ENCODE results near the gene POLR3E. TPM values are rescaled to one million over a fixed set of nuclear protein-coding genes. Genes with fewer than 3 reads are reported as not detected.

POLR3E gene
- 92.3 and 97.1 TPM in 2 replicates for total RNA-seq

GRCh38 chr16:22297114-22297870 lies at the start of gene POLR3E:
TSS of gene POLR3E (plus strand) at chr16:22297409. CDS start at chr16:22302969, 5,560 bp downstream.
- intact Hi-C loops (cut with micrococcal nuclease) = loop anchor here (1.0 to 10.0 kb wide), 14 partner anchors 56 to 775 kb away; partner anchors contain the start of genes CDR2, EEF2K, PDZD9 and UQCRC2
- ATAC-seq (ENCODE audit: low read depth) (peak; percentile 94), DNase-seq (peak; percentile 100)
- ChIA-PET CTCF (interaction anchor here (0.9 to 1.9 kb wide), 13 partner anchors 23 to 290 kb away, joined by 3 to 15 read pairs (median 5); partner anchors contain the start of genes EEF2K and MOSMO), POLR2A (interaction anchor here (0.7 to 4.3 kb wide), 9 partner anchors 79 to 344 kb away, joined by 3 to 53 read pairs (median 4); partner anchors contain the start of genes EEF2K, MOSMO and UQCRC2)
- no peaks in the 10 kb centered on the region for H3K27me3 Mint-ChIP-seq
- H3K27ac Mint-ChIP-seq = peak within 1 kb of the TSS; percentile 92
- no peaks in the 10 kb centered on the region for H3K9me3 Mint-ChIP-seq
- H3K4me1 Mint-ChIP-seq = peaks cover 45% of the 10 kb centered on the region
- peak within 1 kb of the TSS; percentile 91 for H3K4me3 Mint-ChIP-seq
- peaks cover 33% of the 10 kb centered on the region for H3K36me3 Mint-ChIP-seq (ENCODE audit: low read depth)
- TF ChIP-seq, protein P1, sequence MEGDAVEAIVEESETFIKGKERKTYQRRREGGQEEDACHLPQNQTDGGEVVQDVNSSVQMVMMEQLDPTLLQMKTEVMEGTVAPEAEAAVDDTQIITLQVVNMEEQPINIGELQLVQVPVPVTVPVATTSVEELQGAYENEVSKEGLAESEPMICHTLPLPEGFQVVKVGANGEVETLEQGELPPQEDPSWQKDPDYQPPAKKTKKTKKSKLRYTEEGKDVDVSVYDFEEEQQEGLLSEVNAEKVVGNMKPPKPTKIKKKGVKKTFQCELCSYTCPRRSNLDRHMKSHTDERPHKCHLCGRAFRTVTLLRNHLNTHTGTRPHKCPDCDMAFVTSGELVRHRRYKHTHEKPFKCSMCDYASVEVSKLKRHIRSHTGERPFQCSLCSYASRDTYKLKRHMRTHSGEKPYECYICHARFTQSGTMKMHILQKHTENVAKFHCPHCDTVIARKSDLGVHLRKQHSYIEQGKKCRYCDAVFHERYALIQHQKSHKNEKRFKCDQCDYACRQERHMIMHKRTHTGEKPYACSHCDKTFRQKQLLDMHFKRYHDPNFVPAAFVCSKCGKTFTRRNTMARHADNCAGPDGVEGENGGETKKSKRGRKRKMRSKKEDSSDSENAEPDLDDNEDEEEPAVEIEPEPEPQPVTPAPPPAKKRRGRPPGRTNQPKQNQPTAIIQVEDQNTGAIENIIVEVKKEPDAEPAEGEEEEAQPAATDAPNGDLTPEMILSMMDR (IDR thresholded peaks at IDR 0.05) = peak; percentile 57

GRCh38 chr16:22250522-22250921 lies 46.7 kb upstream of the POLR3E start:
- intact Hi-C loops (cut with micrococcal nuclease) = no loop called here
- H3K4me1 Mint-ChIP-seq = peaks cover 4% of the 10 kb centered on the region
- peaks cover 6% of the 10 kb centered on the region for H3K9me3 Mint-ChIP-seq
- H3K27ac Mint-ChIP-seq = no peak overlapping the region
- peaks cover 75% of the 10 kb centered on the region for H3K36me3 Mint-ChIP-seq (ENCODE audit: low read depth)
- POLR2A ChIA-PET = no interaction called here
- no peak for ATAC-seq (ENCODE audit: low read depth)
- H3K4me3 Mint-ChIP-seq = no peak overlapping the region
- CTCF ChIA-PET = no interaction called here
- TF ChIP-seq, protein P1 (IDR thresholded peaks at IDR 0.05) = no peak
- no peak for DNase-seq
- H3K27me3 Mint-ChIP-seq = no peaks in the 10 kb centered on the region

GRCh38 chr16:22252317-22252716 lies 44.9 kb upstream of the POLR3E start:
- H3K9me3 Mint-ChIP-seq = peaks cover 6% of the 10 kb centered on the region
- H3K27ac Mint-ChIP-seq = no peak overlapping the region
- H3K27me3 Mint-ChIP-seq = no peaks in the 10 kb centered on the region
- no peak for ATAC-seq (ENCODE audit: low read depth)
- TF ChIP-seq, protein P1 (IDR thresholded peaks at IDR 0.05) = no peak
- intact Hi-C loops (cut with micrococcal nuclease) = no loop called here
- POLR2A ChIA-PET = interaction anchor here (0.6 kb wide), 1 partner anchor 654 kb away, joined by 15 read pairs; no protein-coding TSS in a partner anchor
- H3K4me3 Mint-ChIP-seq = no peak overlapping the region
- peaks cover 4% of the 10 kb centered on the region for H3K4me1 Mint-ChIP-seq
- H3K36me3 Mint-ChIP-seq (ENCODE audit: low read depth) = peaks cover 77% of the 10 kb centered on the region
- CTCF ChIA-PET = no interaction called here
- DNase-seq = no peak

DNA sequence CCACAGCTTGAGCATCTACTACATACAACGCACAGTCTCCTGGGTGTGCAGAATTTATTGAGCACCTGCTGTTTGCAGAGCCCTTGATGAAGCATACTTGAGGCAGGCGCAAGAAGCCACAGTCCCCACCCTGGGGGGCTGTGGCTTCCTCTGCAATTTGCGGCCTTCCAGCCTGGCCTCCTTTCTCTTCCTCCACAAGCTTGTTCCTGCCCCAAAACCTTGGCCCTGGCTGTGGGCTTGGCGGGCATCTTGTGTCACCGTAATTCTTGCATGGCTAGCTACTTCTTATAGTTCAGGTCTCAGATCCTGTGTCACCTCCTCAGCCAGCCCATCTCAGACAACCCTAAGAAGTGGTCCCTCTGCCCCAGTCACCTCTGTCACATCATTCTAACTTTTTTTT lies 43.9 kb upstream of the POLR3E start:
- CTCF ChIA-PET = no interaction called here
- DNase-seq (no peak), ATAC-seq (ENCODE audit: low read depth) (no peak)
- H3K9me3 Mint-ChIP-seq = peaks cover 6% of the 10 kb centered on the region
- no peak overlapping the region for H3K4me3 Mint-ChIP-seq
- POLR2A ChIA-PET = no interaction called here
- peaks cover 4% of the 10 kb centered on the region for H3K4me1 Mint-ChIP-seq
- H3K27me3 Mint-ChIP-seq = no peaks in the 10 kb centered on the region
- TF ChIP-seq, protein P1 (IDR thresholded peaks at IDR 0.05) = no peak
- intact Hi-C loops (cut with micrococcal nuclease) = no loop called here
- H3K27ac Mint-ChIP-seq = no peak overlapping the region
- peaks cover 81% of the 10 kb centered on the region for H3K36me3 Mint-ChIP-seq (ENCODE audit: low read depth)

DNA sequence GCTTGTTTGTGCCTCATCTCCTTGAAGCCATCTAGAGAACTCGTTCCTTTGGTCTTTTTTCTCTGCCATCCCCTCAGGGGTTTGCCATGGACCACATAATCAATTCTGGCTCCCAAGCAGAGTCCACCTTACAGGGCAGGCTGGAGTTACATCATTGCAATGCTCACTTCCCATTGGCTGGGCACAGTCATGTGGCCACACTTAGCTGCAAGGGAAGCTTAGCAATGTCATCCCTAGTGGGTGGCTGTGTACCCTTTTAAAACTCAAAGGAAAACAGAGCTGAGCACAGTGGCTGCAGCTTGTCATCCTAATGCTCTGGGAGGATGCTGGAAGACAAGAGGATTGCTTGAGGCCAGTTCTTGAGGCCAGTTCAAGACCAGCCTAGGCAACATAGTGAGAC lies 41.9 kb upstream of the POLR3E start:
- H3K4me1 Mint-ChIP-seq = peaks cover 4% of the 10 kb centered on the region
- CTCF ChIA-PET = no interaction called here
- TF ChIP-seq, protein P1 (IDR thresholded peaks at IDR 0.05) = no peak
- peaks cover 85% of the 10 kb centered on the region for H3K36me3 Mint-ChIP-seq (ENCODE audit: low read depth)
- POLR2A ChIA-PET = no interaction called here
- no peak overlapping the region for H3K27ac Mint-ChIP-seq
- no peak overlapping the region for H3K4me3 Mint-ChIP-seq
- no peak for DNase-seq
- intact Hi-C loops (cut with micrococcal nuclease) = no loop called here
- H3K27me3 Mint-ChIP-seq = no peaks in the 10 kb centered on the region
- ATAC-seq (ENCODE audit: low read depth) = no peak
- peaks cover 6% of the 10 kb centered on the region for H3K9me3 Mint-ChIP-seq

All from activated B cell treated with CpG ODN at 0.5 μM for 24 hours (primary cell).